ENCODE measurements around the gene BMPR1A.

DNA sequence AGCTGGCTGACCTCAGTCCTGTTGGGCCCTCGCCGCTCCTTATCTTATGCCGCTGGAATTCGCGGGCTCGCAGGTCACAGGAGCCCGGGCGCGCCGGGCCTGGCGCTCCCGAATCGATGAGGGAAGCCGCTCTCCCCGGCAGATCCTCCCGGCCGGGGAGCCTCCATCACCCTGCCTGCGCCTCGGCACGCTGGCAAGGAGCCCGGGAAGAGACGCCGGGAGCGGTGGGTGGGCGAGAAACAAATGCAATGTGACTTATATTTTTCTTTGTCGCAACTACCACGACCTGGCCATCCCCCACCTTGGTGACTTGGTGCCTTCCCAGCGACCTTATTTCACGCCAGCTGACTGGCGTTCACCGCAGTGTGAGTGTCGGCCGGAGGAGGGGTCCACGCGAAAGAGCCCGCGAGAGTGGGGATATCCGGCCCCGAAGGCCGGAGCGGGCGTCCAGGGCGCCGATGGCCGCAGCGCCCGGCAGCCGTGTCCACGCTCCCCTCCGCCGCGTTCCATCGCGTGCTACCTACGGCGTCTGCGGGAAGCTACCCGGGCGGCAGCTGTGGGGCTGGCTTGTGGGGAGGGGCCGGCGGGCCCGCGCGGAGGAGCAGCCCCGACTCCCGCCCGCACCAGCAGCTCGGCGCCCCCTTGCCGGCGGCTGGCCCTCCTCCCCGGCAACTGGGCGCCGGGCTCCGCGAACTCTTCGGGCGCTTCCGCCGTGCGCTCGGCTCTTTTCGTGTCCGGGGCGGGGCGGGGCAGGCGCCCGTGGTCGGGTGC is 494 bp upstream of the BMPR1A start:
- TF ChIP-seq, protein P1, sequence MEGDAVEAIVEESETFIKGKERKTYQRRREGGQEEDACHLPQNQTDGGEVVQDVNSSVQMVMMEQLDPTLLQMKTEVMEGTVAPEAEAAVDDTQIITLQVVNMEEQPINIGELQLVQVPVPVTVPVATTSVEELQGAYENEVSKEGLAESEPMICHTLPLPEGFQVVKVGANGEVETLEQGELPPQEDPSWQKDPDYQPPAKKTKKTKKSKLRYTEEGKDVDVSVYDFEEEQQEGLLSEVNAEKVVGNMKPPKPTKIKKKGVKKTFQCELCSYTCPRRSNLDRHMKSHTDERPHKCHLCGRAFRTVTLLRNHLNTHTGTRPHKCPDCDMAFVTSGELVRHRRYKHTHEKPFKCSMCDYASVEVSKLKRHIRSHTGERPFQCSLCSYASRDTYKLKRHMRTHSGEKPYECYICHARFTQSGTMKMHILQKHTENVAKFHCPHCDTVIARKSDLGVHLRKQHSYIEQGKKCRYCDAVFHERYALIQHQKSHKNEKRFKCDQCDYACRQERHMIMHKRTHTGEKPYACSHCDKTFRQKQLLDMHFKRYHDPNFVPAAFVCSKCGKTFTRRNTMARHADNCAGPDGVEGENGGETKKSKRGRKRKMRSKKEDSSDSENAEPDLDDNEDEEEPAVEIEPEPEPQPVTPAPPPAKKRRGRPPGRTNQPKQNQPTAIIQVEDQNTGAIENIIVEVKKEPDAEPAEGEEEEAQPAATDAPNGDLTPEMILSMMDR (IDR thresholded peaks at IDR 0.05), result peak in 1 of 6 experiments; percentile 5
- TF ChIP-seq POLR2A (IDR thresholded peaks at IDR 0.05), result peak in 3 of 4 donors; percentile 63 to 89 (median 89)
